Testis (tissue), 3 donors: ENCODE results near the gene ADAMTS14. TPM values are rescaled to one million over a fixed set of nuclear protein-coding genes. Genes with fewer than 3 reads are reported as not detected.

Experiments
- DNase-seq: peaks from one replicate; pipeline ENCODE4 v3.0.0-alpha.2; 2019
- H3K27ac ChIP-seq, 2 donors: fragments of 200-600 bp; sonication (generic); one replicate each; pipeline ENCODE4 v1.5.1; 2019
- H3K27me3 ChIP-seq: fragments of 200-600 bp; sonication (generic); one replicate; pipeline ENCODE4 v1.5.1; 2019
- H3K36me3 ChIP-seq: fragments of 200-600 bp; sonication (generic); one replicate; pipeline ENCODE4 v1.5.1; 2017; ENCODE audit warnings: low read depth; ENCODE audit errors: missing control alignments
- H3K4me1 ChIP-seq: fragments of 200-600 bp; sonication (generic); one replicate; pipeline ENCODE4 v1.5.1; 2019
- H3K4me3 ChIP-seq, 2 donors: fragments of 200-600 bp; sonication (generic); one replicate each; pipeline ENCODE4 v1.5.1; 2017 to 2019
- H3K9me3 ChIP-seq: fragments of 200-600 bp; sonication (generic); one replicate; pipeline ENCODE4 v1.5.1; 2017
- CTCF ChIP-seq, 3 experiments: fragments of 450-650 bp in 2 of 3; fragments of 200-600 bp in 1 of 3; sonication (generic) in 1 of 3; IDR thresholded peaks; one replicate each; pipeline ENCODE4 v1.5.1; 2016 to 2019; ENCODE audit warnings: antibody characterized with exemption in 3 of 3, mild to moderate bottlenecking in 2 of 3, moderate library complexity in 1 of 3
- POLR2A ChIP-seq: fragments of 450-650 bp; IDR thresholded peaks from one replicate; pipeline ENCODE4 v1.6.1; 2017; ENCODE audit warnings: antibody characterized with exemption, mild to moderate bottlenecking, moderate library complexity
- WGBS, 2 donors: methylation state at CpG; one replicate each; pipeline ENCODE4 v1.1.5; 2018; 5-methylcytosine and 5-hydroxymethylcytosine counted together
- intact Hi-C: fragments of 100-400 bp; cut with DNase I; formaldehyde crosslinking; loops from one replicate; pipeline ENCODE4 v1.15.1; 2023; ENCODE audit warnings: low total_unique reads
- polyA plus RNA-seq: library from polyadenylated mRNA; stranded (reverse); fragments of 350-450 nt; fragmentation: Illumina TruSeq; extraction: RNeasy Lipid Tissue Mini Kit (QIAGEN cat#74804); gene quantifications from one replicate; pipeline ENCODE4 v1.2.3, GENCODE V29; 2014; ENCODE audit warnings: low read depth, low replicate concordance; ENCODE audit not compliant: insufficient read depth
- total RNA-seq, 2 donors: library from RNA; depleted of rRNA; stranded (reverse); fragments of >200 nt; gene quantifications; one replicate each; pipeline ENCODE4 v1.2.3, GENCODE V29; 2016

ADAMTS14 gene
- total and polyA plus RNA-seq, 3 donors from 2014 or later, result 0.63 to 0.93 (median 0.90) TPM

GRCh38 chr10:70684839-70685454 is 12.6 kb downstream of the ADAMTS14 start:
- H3K27me3 ChIP-seq, result no peaks in the 10 kb centered on the region
- no peak overlapping the region for H3K4me3 ChIP-seq
- TF ChIP-seq POLR2A, result no peak
- no peak for TF ChIP-seq CTCF (IDR thresholded peaks at IDR 0.05)
- no peak overlapping the region for H3K27ac ChIP-seq
- no peaks in the 10 kb centered on the region for H3K36me3 ChIP-seq
- intact Hi-C loops, result no loop called here
- H3K9me3 ChIP-seq, result no peaks in the 10 kb centered on the region
- WGBS, 2 donors, result 85 to 92% methylated on average over 4 of the region's 4 CpGs
- no peak for DNase-seq
- H3K4me1 ChIP-seq, result peaks cover 29% of the 10 kb centered on the region

- Histone ChIP-seq H3K27me3 (no peaks in the 10 kb centered on the region), H3K4me1 (peaks cover 29% of the 10 kb centered on the region), H3K36me3 (no peaks in the 10 kb centered on the region), H3K4me3 (no peak overlapping the region), H3K27ac (no peak overlapping the region), H3K9me3 (no peaks in the 10 kb centered on the region)
- TF ChIP-seq CTCF (IDR thresholded peaks at IDR 0.05) (no peak), POLR2A (no peak)
- WGBS, 2 donors, result 57 to 61% methylated on average over 6 to 8 of the region's 8 CpGs
- DNase-seq, result peak; percentile 46
- intact Hi-C loops, result no loop called here
These were observed 13.2 kb downstream of the ADAMTS14 start for GRCh38 chr10:70685455-70685911.

GRCh38 chr10:70688828-70689227 is 16.5 kb downstream of the ADAMTS14 start:
- DNase-seq, result no peak
- no peaks in the 10 kb centered on the region for H3K36me3 ChIP-seq
- H3K27ac ChIP-seq, result no peak overlapping the region
- WGBS, 2 donors, result 73 to 91% methylated on average over 6 to 8 of the region's 9 CpGs
- no peaks in the 10 kb centered on the region for H3K27me3 ChIP-seq
- H3K4me3 ChIP-seq, result no peak overlapping the region
- H3K4me1 ChIP-seq, result peaks cover 12% of the 10 kb centered on the region
- TF ChIP-seq POLR2A (no peak), CTCF (IDR thresholded peaks at IDR 0.05) (no peak)
- no peaks in the 10 kb centered on the region for H3K9me3 ChIP-seq
- intact Hi-C loops, result no loop called here

- Histone ChIP-seq H3K27ac (no peak overlapping the region), H3K9me3 (no peaks in the 10 kb centered on the region), H3K27me3 (no peaks in the 10 kb centered on the region), H3K4me1 (peaks cover 9% of the 10 kb centered on the region), H3K36me3 (no peaks in the 10 kb centered on the region), H3K4me3 (no peak overlapping the region)
- no peak for DNase-seq
- WGBS, 2 donors, result 92 to 93% methylated on average over 12 of the region's 12 CpGs
- TF ChIP-seq POLR2A (no peak), CTCF (IDR thresholded peaks at IDR 0.05) (no peak)
- intact Hi-C loops, result no loop called here
These were observed 17.4 kb downstream of the ADAMTS14 start for GRCh38 chr10:70689661-70690060.

- H3K4me1 ChIP-seq, result peaks cover 4% of the 10 kb centered on the region
- no peak overlapping the region for H3K4me3 ChIP-seq
- H3K27me3 ChIP-seq, result no peaks in the 10 kb centered on the region
- TF ChIP-seq POLR2A (no peak), CTCF (IDR thresholded peaks at IDR 0.05) (no peak)
- WGBS, 2 donors, result 90% methylated on average over 6 of the region's 11 CpGs; no CpG with 5 or more reads in 1 of the 2 donors
- intact Hi-C loops, result no loop called here
- no peaks in the 10 kb centered on the region for H3K9me3 ChIP-seq
- H3K36me3 ChIP-seq, result no peaks in the 10 kb centered on the region
- H3K27ac ChIP-seq, result no peak overlapping the region
- no peak for DNase-seq
These were observed 18.3 kb downstream of the ADAMTS14 start for GRCh38 chr10:70690589-70690988.
